ENCODE results near the gene HTR1E.
"Not testable (repeated sequence)": the region's sequence is repeated elsewhere in the genome, so short reads cannot be mapped to it uniquely, and the experiment has no call there.

HTR1E gene

GRCh38 chr6:86937219-86938079 lies at the start of gene HTR1E:
Gene HTR1E (plus strand): TSS chr6:86937528. CDS start chr6:87015335, 77,807 bp downstream.
- DNase-seq (ENCODE audit: low spot score) = peak; percentile 9

GRCh38 chr6:86888301-86888700 lies 49.0 kb upstream of the HTR1E start:
- DNase-seq (ENCODE audit: low spot score) = no peak

GRCh38 chr6:86897265-86897664 lies 40.1 kb upstream of the HTR1E start:
- not testable (repeated sequence) for DNase-seq (ENCODE audit: low spot score)

- no peak for DNase-seq (ENCODE audit: low spot score)
These were observed 23.5 kb upstream of the HTR1E start for GRCh38 chr6:86913795-86914194.

- no peak for DNase-seq (ENCODE audit: low spot score)
These were observed 20.9 kb upstream of the HTR1E start for GRCh38 chr6:86916393-86916792.

GRCh38 chr6:86927138-86927537 lies 10.2 kb upstream of the HTR1E start:
- not testable (repeated sequence) for DNase-seq (ENCODE audit: low spot score)

GRCh38 chr6:86927859-86928258 lies 9.5 kb upstream of the HTR1E start:
- not testable (repeated sequence) for DNase-seq (ENCODE audit: low spot score)

GRCh38 chr6:86934365-86934764 lies 3.0 kb upstream of the HTR1E start:
- no peak for DNase-seq (ENCODE audit: low spot score)

GRCh38 chr6:86936834-86937218 lies 502 bp upstream of the HTR1E start:
- DNase-seq (ENCODE audit: low spot score) = no peak

- no peak for DNase-seq (ENCODE audit: low spot score)
These were observed 1.5 kb downstream of the HTR1E start for GRCh38 chr6:86938814-86939213.

GRCh38 chr6:86941461-86941860 lies 4.1 kb downstream of the HTR1E start:
- no peak for DNase-seq (ENCODE audit: low spot score)

- no peak for DNase-seq (ENCODE audit: low spot score)
These were observed 5.6 kb downstream of the HTR1E start for GRCh38 chr6:86942769-86943516.

GRCh38 chr6:86943819-86944407 lies 6.6 kb downstream of the HTR1E start:
- DNase-seq (ENCODE audit: low spot score) = no peak

GRCh38 chr6:86949771-86950170 lies 12.4 kb downstream of the HTR1E start:
- DNase-seq (ENCODE audit: low spot score) = no peak

GRCh38 chr6:86952991-86953390 lies 15.7 kb downstream of the HTR1E start:
- no peak for DNase-seq (ENCODE audit: low spot score)

- no peak for DNase-seq (ENCODE audit: low spot score)
These were observed 22.3 kb downstream of the HTR1E start for GRCh38 chr6:86959656-86960055.

GRCh38 chr6:86961455-86962200 lies 24.3 kb downstream of the HTR1E start:
- DNase-seq (ENCODE audit: low spot score) = no peak

GRCh38 chr6:86963352-86963751 lies 26.0 kb downstream of the HTR1E start:
- no peak for DNase-seq (ENCODE audit: low spot score)

GRCh38 chr6:86964029-86964579 lies 26.8 kb downstream of the HTR1E start:
- no peak for DNase-seq (ENCODE audit: low spot score)

GRCh38 chr6:86966271-86966670 lies 28.9 kb downstream of the HTR1E start:
- no peak for DNase-seq (ENCODE audit: low spot score)

GRCh38 chr6:86969573-86969972 lies 32.2 kb downstream of the HTR1E start:
- no peak for DNase-seq (ENCODE audit: low spot score)

- no peak for DNase-seq (ENCODE audit: low spot score)
These were observed 35.8 kb downstream of the HTR1E start for GRCh38 chr6:86973088-86973487.
